B cell (primary cell): ENCODE measurements around the gene STAG1.

Experiments
- EZH2 ChIP-seq: IDR thresholded peaks from 2 replicates; pipeline ENCODE4 v1.6.1; 2012; ENCODE audit warnings: borderline replicate concordance, low read depth, mild to moderate bottlenecking, moderate library complexity, low read length; ENCODE audit not compliant: insufficient read depth, poor library complexity, severe bottlenecking
- TF ChIP-seq, protein P1 (sequence below): fragments of 200-600 bp; IDR thresholded peaks from one replicate; pipeline ENCODE4 v1.8.0; 2022; ENCODE audit warnings: antibody characterized with exemption, mild to moderate bottlenecking

DNA sequence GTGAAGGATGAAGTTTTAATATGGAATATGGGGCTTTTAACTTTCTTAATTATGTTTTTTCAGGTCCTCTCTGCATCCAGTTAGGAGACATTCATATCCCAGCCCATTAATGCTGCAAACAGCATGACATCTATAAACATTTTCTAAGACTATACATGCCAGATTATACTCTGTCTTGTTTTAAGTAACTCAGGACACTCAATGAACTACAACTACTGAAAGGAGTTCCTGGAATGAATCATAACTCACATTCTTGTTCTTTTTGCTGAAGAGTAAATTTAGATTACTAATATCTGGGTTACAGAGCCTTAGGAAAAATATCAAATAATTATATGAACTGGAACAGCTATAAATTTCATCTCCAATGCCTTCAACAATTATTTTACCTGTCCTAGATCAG is 167.4 kb downstream of the STAG1 start:
- TF ChIP-seq, protein P1, sequence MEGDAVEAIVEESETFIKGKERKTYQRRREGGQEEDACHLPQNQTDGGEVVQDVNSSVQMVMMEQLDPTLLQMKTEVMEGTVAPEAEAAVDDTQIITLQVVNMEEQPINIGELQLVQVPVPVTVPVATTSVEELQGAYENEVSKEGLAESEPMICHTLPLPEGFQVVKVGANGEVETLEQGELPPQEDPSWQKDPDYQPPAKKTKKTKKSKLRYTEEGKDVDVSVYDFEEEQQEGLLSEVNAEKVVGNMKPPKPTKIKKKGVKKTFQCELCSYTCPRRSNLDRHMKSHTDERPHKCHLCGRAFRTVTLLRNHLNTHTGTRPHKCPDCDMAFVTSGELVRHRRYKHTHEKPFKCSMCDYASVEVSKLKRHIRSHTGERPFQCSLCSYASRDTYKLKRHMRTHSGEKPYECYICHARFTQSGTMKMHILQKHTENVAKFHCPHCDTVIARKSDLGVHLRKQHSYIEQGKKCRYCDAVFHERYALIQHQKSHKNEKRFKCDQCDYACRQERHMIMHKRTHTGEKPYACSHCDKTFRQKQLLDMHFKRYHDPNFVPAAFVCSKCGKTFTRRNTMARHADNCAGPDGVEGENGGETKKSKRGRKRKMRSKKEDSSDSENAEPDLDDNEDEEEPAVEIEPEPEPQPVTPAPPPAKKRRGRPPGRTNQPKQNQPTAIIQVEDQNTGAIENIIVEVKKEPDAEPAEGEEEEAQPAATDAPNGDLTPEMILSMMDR = no peak
- no peak for TF ChIP-seq EZH2
